HepG2 (cell line): ENCODE measurements around the gene STUB1. TPM values are rescaled to one million over a fixed set of nuclear protein-coding genes. Genes with fewer than 3 reads are reported as not detected.

Experiments
- CBX2 ChIP-seq, 2 experiments: fragments of 200-600 bp in 1 of 2; sonication (generic); formaldehyde crosslinking in 1 of 2; IDR thresholded peaks; 2 replicates each; pipeline versions ENCODE4 v1.7.0 to v1.8.1; 2018 to 2022; ENCODE audit warnings: low read depth in 2 of 2, low read length in 1 of 2, mild to moderate bottlenecking in 1 of 2, missing genetic modification reagents in 1 of 2
- GTF2F1 ChIP-seq: fragments of 150-350 bp; IDR thresholded peaks from 2 replicates; pipeline ENCODE4 v1.6.1; 2014; ENCODE audit warnings: low read length
- KDM5B ChIP-seq: sonication (generic); formaldehyde crosslinking; IDR thresholded peaks from 2 replicates; pipeline ENCODE4 v1.4.0; 2020; ENCODE audit warnings: missing genetic modification reagents, mild to moderate bottlenecking, borderline replicate concordance
- KLF6 ChIP-seq: IDR thresholded peaks from 2 replicates; pipeline ENCODE4 v1.8.0; 2016; ENCODE audit warnings: missing biosample characterization, missing genetic modification reagents
- NFE2L1 ChIP-seq: sonication (generic); formaldehyde crosslinking; IDR thresholded peaks from 2 replicates; pipeline ENCODE4 v1.4.0; 2020; ENCODE audit warnings: missing genetic modification reagents, mild to moderate bottlenecking, borderline replicate concordance
- NFYB ChIP-seq: sonication (generic); formaldehyde crosslinking; IDR thresholded peaks from 2 replicates; pipeline ENCODE4 v1.4.0; 2020; ENCODE audit warnings: missing genetic modification reagents
- SIN3B ChIP-seq: fragments of 150-350 bp; IDR thresholded peaks from 2 replicates; pipeline ENCODE4 v1.6.1; 2014; ENCODE audit warnings: low read length
- SIX1 ChIP-seq: sonication (generic); formaldehyde crosslinking; IDR thresholded peaks from 2 replicates; pipeline ENCODE4 v1.4.0; 2020; ENCODE audit warnings: missing genetic modification reagents, borderline replicate concordance
- SP1 ChIP-seq, 2 experiments: fragments of 450-650 bp in 1 of 2; sonication (generic) in 1 of 2; formaldehyde crosslinking in 1 of 2; IDR thresholded peaks; 2 replicates each; pipeline versions ENCODE4 v1.4.0 to v1.6.1; 2016 to 2020; ENCODE audit warnings: missing genetic modification reagents in 1 of 2
- TAF1 ChIP-seq: sonication (generic); formaldehyde crosslinking; IDR thresholded peaks from 2 replicates; pipeline ENCODE4 v1.4.0; 2020; ENCODE audit warnings: missing genetic modification reagents
- ZNF335 ChIP-seq: sonication (generic); formaldehyde crosslinking; IDR thresholded peaks from 2 replicates; pipeline ENCODE4 v1.4.0; 2020; ENCODE audit warnings: missing genetic modification reagents
- ZNF44 ChIP-seq: sonication (generic); formaldehyde crosslinking; IDR thresholded peaks from 2 replicates; pipeline ENCODE4 v1.5.1; 2020; ENCODE audit warnings: mild to moderate bottlenecking, missing genetic modification reagents
- polyA plus RNA-seq, 8 experiments: library from polyadenylated mRNA; depleted of rRNA in 3 of 8; stranded (reverse) in 7 of 8; unstranded in 1 of 8; fragments of >200 nt; fragmentation: Illumina TruSeq in 4 of 8; extraction: Trizol in 4 of 8; gene quantifications; 2 replicates each; pipeline versions ENCODE4 v1.2.1 to v1.2.3, GENCODE V29; 2011 to 2016; ENCODE audit warnings: low read depth in 4 of 8, missing spikeins in 1 of 8, mixed read lengths in 1 of 8; ENCODE audit not compliant: insufficient read depth in 1 of 8
- total RNA-seq, 5 experiments: library from RNA; depleted of rRNA; stranded (reverse); fragments of >200 nt; fragmentation: Illumina TruSeq; extraction: Trizol; gene quantifications; 2 replicates each; pipeline ENCODE4 v1.2.3, GENCODE V29; 2016; ENCODE audit warnings: low read depth in 1 of 5
- TF ChIP-seq, protein P1 (sequence below): sonication (generic); formaldehyde crosslinking; IDR thresholded peaks from 2 replicates; pipeline ENCODE4 v1.4.0; 2020; ENCODE audit warnings: missing genetic modification reagents
- TF ChIP-seq, protein P2 (sequence below): sonication (generic); formaldehyde crosslinking; IDR thresholded peaks from 2 replicates; pipeline ENCODE4 v1.8.1; 2023; ENCODE audit warnings: mild to moderate bottlenecking, inconsistent platforms, moderate library complexity, missing genetic modification reagents, borderline replicate concordance
- TF ChIP-seq, protein P3 (sequence below): sonication (generic); formaldehyde crosslinking; IDR thresholded peaks from 2 replicates; pipeline ENCODE4 v1.5.0; 2020; ENCODE audit warnings: missing genetic modification reagents
- TF ChIP-seq, protein P4 (sequence below): IDR thresholded peaks from 2 replicates; pipeline ENCODE4 v1.6.1; 2016; ENCODE audit warnings: low read depth, missing genetic modification reagents, missing compliant biosample characterization
- TF ChIP-seq, protein P5 (sequence below): sonication (generic); formaldehyde crosslinking; IDR thresholded peaks from 2 replicates; pipeline ENCODE4 v1.4.0; 2020; ENCODE audit warnings: mild to moderate bottlenecking, low read depth, missing genetic modification reagents

Gene STUB1
- total and polyA plus RNA-seq, 2 of the 13 experiments (the other 11 are each of a cell fraction or from before 2014, with no cell fraction given), result 52.9 to 78.2 TPM

DNA sequence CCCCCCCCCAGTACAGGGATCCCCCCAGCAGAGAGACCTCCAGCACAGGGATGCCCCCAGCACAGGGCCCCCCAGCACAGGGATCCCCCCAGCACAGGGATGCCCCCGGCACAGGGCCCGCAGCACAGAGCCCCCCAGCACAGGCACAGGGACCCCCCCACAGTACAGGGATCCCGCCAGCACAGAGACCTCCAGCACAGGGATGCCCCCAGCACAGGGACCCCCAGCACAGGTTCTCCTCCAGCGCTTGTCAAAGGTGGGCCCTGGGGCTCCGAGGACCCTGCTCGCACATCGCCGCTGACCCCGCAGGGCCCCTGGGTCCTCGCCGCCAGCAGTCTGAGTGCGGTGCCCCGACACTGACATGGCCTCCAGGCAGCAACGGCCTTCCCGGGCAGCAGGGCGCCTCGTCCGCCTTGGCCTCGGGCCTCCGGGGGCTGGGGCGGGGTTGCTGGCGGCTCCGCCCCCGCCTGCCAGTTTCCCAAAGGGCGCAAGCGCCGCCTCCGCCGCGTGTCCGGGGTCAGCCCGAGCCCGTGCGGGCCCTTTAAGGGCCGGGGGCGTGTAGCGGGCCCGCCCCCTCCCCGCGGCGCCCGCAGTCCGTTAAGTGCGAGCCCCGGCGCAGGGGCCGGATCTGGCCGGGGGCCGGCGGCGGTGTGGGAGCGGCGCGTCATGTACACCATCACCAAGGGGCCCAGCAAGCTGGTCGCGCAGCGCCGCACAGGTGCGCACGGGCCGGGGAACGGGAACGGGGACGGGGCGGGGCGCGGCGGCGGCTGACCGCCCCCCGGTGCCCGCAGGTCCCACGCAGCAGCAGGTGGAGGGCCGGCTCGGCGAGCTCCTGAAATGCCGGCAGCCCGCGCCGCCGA, 38.7 kb upstream of the STUB1 start, which contains the start of gene MCRIP2 (continued):
- TF ChIP-seq NFYB (CRISPR knock-in tag), result no peak
- TF ChIP-seq SIX1 (CRISPR knock-in tag), result no peak
- TF ChIP-seq SP1 (IDR thresholded peaks at IDR 0.05), result no peak
- TF ChIP-seq SP1 (CRISPR knock-in tag; IDR thresholded peaks at IDR 0.05), result peak; percentile 77
- no peak for TF ChIP-seq GTF2F1
- TF ChIP-seq, protein P1, sequence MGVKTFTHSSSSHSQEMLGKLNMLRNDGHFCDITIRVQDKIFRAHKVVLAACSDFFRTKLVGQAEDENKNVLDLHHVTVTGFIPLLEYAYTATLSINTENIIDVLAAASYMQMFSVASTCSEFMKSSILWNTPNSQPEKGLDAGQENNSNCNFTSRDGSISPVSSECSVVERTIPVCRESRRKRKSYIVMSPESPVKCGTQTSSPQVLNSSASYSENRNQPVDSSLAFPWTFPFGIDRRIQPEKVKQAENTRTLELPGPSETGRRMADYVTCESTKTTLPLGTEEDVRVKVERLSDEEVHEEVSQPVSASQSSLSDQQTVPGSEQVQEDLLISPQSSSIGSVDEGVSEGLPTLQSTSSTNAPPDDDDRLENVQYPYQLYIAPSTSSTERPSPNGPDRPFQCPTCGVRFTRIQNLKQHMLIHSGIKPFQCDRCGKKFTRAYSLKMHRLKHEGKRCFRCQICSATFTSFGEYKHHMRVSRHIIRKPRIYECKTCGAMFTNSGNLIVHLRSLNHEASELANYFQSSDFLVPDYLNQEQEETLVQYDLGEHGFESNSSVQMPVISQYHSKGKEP (CRISPR knock-in tag), result no peak
- TF ChIP-seq ZNF44, result no peak
- TF ChIP-seq CBX2 (IDR thresholded peaks at IDR 0.05; ENCODE audit: low read depth, low read length), result no peak
- TF ChIP-seq CBX2 (CRISPR knock-in tag; IDR thresholded peaks at IDR 0.05; ENCODE audit: low read depth), result no peak
- TF ChIP-seq, protein P2, sequence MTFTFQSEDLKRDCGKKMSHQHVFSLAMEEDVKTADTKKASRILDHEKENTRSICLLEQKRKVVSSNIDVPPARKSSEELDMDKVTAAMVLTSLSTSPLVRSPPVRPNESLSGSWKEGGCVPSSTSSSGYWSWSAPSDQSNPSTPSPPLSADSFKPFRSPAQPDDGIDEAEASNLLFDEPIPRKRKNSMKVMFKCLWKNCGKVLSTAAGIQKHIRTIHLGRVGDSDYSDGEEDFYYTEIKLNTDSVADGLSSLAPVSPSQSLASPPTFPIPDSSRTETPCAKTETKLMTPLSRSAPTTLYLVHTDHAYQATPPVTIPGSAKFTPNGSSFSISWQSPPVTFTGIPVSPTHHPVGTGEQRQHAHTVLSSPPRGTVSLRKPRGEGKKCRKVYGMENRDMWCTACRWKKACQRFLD, result no peak
- TF ChIP-seq TAF1 (CRISPR knock-in tag), result peak; percentile 67
- TF ChIP-seq SIN3B, result no peak
- TF ChIP-seq, protein P3, sequence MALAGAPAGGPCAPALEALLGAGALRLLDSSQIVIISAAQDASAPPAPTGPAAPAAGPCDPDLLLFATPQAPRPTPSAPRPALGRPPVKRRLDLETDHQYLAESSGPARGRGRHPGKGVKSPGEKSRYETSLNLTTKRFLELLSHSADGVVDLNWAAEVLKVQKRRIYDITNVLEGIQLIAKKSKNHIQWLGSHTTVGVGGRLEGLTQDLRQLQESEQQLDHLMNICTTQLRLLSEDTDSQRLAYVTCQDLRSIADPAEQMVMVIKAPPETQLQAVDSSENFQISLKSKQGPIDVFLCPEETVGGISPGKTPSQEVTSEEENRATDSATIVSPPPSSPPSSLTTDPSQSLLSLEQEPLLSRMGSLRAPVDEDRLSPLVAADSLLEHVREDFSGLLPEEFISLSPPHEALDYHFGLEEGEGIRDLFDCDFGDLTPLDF (CRISPR knock-in tag), result no peak
- TF ChIP-seq, protein P4, sequence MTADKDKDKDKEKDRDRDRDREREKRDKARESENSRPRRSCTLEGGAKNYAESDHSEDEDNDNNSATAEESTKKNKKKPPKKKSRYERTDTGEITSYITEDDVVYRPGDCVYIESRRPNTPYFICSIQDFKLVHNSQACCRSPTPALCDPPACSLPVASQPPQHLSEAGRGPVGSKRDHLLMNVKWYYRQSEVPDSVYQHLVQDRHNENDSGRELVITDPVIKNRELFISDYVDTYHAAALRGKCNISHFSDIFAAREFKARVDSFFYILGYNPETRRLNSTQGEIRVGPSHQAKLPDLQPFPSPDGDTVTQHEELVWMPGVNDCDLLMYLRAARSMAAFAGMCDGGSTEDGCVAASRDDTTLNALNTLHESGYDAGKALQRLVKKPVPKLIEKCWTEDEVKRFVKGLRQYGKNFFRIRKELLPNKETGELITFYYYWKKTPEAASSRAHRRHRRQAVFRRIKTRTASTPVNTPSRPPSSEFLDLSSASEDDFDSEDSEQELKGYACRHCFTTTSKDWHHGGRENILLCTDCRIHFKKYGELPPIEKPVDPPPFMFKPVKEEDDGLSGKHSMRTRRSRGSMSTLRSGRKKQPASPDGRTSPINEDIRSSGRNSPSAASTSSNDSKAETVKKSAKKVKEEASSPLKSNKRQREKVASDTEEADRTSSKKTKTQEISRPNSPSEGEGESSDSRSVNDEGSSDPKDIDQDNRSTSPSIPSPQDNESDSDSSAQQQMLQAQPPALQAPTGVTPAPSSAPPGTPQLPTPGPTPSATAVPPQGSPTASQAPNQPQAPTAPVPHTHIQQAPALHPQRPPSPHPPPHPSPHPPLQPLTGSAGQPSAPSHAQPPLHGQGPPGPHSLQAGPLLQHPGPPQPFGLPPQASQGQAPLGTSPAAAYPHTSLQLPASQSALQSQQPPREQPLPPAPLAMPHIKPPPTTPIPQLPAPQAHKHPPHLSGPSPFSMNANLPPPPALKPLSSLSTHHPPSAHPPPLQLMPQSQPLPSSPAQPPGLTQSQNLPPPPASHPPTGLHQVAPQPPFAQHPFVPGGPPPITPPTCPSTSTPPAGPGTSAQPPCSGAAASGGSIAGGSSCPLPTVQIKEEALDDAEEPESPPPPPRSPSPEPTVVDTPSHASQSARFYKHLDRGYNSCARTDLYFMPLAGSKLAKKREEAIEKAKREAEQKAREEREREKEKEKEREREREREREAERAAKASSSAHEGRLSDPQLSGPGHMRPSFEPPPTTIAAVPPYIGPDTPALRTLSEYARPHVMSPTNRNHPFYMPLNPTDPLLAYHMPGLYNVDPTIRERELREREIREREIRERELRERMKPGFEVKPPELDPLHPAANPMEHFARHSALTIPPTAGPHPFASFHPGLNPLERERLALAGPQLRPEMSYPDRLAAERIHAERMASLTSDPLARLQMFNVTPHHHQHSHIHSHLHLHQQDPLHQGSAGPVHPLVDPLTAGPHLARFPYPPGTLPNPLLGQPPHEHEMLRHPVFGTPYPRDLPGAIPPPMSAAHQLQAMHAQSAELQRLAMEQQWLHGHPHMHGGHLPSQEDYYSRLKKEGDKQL (CRISPR knock-in tag), result no peak; the same call in 1 of the 2 replicates
- 0 out of 2 replicates have a peak, but pooled peaks have one; percentile 53 for TF ChIP-seq KLF6 (CRISPR knock-in tag)
- no peak for TF ChIP-seq ZNF335 (CRISPR knock-in tag)
- TF ChIP-seq KDM5B (CRISPR knock-in tag), result peak; percentile 59; the same call in 1 of the 2 replicates
- TF ChIP-seq, protein P5, sequence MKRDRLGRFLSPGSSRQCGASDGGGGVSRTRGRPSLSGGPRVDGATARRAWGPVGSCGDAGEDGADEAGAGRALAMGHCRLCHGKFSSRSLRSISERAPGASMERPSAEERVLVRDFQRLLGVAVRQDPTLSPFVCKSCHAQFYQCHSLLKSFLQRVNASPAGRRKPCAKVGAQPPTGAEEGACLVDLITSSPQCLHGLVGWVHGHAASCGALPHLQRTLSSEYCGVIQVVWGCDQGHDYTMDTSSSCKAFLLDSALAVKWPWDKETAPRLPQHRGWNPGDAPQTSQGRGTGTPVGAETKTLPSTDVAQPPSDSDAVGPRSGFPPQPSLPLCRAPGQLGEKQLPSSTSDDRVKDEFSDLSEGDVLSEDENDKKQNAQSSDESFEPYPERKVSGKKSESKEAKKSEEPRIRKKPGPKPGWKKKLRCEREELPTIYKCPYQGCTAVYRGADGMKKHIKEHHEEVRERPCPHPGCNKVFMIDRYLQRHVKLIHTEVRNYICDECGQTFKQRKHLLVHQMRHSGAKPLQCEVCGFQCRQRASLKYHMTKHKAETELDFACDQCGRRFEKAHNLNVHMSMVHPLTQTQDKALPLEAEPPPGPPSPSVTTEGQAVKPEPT (CRISPR knock-in tag), result no peak
- no peak for TF ChIP-seq NFE2L1 (CRISPR knock-in tag)
